GM10266 (cell line): ENCODE data around the gene MPP2.

Experiments used
- DNase-seq: peaks from one replicate; pipeline ENCODE4 v3.0.0; 2012; ENCODE audit errors: extremely low spot score
- TF ChIP-seq, protein P1 (sequence below): IDR thresholded peaks from 2 replicates; pipeline ENCODE4 v1.5.1; 2012; ENCODE audit warnings: mild to moderate bottlenecking, low read depth; ENCODE audit not compliant: control insufficient read depth, insufficient read depth; ENCODE audit errors: missing control alignments

MPP2 gene

DNA sequence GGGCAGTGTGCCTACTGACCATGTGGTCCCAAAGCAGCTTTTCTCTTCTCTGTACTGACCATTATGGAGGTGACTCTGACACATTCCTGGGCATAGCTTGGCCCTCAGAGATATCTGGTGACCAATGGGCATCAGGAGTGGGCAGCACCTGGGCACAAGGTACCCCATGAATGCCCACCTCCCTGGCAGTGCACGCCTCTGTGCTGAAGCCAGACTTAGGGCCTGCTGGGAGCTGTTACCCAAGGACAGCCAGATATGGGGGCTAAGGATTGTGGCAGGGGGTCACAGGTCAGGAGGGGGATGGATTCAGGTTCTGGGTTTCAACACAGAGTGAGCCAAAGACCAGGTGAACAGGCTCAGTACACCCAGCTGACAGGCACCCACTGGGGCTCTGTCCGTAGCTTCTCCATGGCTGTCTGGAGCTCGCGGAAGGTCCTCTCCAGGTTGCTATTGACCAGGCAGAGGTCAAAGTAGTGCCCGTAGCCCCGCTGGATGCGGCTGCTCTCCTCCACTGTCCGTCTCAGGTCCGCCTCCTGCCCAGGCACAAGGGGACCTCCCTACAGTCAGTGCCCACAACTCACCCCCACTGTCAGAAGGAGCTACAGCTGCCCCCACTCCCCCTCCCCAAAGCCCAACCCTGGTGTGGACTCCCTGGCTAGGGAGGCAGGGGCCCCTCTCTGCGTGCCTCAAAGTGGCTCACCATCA is 29.7 kb downstream of the MPP2 start:
- TF ChIP-seq, protein P1, sequence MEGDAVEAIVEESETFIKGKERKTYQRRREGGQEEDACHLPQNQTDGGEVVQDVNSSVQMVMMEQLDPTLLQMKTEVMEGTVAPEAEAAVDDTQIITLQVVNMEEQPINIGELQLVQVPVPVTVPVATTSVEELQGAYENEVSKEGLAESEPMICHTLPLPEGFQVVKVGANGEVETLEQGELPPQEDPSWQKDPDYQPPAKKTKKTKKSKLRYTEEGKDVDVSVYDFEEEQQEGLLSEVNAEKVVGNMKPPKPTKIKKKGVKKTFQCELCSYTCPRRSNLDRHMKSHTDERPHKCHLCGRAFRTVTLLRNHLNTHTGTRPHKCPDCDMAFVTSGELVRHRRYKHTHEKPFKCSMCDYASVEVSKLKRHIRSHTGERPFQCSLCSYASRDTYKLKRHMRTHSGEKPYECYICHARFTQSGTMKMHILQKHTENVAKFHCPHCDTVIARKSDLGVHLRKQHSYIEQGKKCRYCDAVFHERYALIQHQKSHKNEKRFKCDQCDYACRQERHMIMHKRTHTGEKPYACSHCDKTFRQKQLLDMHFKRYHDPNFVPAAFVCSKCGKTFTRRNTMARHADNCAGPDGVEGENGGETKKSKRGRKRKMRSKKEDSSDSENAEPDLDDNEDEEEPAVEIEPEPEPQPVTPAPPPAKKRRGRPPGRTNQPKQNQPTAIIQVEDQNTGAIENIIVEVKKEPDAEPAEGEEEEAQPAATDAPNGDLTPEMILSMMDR: no peak
- DNase-seq: no peak

DNA sequence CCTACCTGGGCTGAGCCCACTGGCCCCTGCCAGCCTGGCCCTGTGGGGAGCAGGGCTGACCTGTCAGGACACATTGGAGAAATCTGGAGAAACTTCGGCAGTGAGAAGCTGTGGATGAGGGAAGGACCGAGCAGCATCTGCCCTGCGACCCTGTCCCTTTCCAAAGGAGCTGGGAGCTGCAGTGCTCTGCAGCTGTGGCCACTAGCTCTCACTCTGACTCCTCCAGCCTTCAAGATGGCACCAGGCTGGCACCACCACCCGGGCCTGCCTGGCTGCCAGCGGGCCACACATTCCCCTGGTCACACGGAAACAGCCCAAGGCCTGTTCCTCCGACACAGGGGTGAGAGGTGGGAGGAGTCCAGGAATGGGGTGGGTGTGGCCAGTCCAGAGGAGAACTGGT is 30.3 kb downstream of the MPP2 start:
- no peak for DNase-seq

DNA sequence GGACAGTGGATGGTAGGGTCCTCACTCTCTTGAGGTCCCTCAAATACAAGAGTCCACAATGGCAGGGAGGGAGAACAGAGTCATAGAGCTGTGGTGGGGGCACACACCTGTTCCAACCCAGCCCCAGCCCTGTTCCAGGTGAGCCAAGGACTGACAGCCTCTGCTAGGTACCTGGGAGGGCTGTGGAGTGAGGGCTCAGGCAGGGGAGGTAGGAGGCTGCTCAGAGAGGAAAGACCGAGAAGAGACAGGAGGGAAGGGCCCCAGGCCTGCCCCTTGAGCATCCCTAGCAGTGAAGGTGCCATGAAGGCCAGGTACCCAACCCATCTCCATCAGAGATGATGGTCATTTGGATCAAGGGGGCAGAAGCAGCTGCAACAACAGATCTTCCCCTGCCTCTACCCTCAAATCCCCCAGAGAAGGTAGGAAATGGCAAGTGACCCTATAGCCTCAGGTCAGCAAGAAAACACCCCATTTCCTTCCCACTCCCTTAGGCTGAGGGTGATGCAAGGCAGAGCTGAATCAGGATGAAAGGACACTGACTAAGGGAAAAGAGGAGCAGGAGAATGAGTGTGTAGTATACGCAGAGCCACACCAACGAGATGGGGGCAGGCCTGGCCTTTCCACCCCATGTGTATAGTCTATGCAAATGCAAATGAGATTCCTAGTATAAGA is 31.7 kb downstream of the MPP2 start:
- TF ChIP-seq, protein P1: no peak
- no peak for DNase-seq

More for the DNA sequence above, 30.3 kb downstream of the MPP2 start:
- TF ChIP-seq, protein P1: no peak

DNA sequence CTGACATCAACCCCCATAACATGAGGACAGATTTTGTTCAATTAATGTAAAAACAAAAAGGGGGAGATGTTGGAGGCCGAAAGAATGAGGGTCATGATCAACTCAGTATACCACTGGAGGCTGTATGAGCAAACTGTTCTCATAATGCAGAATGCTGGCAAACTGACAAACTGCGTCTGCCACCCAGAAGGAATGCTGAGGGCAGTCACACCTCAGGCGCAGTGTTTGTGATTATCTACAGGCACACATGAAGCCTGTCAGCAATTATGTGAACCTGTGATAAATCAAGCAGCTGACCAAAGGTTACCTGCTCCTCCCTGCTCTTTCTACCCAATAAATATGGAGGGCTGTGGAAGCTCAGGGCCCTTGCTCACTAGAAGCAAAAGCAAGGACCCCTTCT is 33.0 kb downstream of the MPP2 start:
- no peak for DNase-seq
- TF ChIP-seq, protein P1: no peak

DNA sequence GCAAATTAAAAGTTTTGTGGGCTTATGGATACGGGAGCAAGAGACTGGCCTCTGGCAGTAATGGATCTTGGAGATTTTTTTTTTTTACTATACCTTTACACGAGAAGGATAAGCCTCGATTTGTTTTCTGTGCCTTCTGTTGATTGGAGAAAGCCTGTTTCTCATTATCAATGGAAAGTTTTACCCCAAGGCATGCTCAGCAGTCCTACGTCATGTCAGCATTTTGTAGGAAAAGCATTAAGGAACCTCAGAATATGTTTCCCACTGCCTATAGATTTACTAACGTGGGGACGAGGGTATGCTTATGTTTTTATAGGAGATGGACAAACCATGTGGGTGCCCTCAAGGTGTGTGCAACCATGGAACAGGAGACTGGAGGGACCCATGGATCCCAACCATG is 33.5 kb downstream of the MPP2 start:
- TF ChIP-seq, protein P1: no peak
- no peak for DNase-seq

DNA sequence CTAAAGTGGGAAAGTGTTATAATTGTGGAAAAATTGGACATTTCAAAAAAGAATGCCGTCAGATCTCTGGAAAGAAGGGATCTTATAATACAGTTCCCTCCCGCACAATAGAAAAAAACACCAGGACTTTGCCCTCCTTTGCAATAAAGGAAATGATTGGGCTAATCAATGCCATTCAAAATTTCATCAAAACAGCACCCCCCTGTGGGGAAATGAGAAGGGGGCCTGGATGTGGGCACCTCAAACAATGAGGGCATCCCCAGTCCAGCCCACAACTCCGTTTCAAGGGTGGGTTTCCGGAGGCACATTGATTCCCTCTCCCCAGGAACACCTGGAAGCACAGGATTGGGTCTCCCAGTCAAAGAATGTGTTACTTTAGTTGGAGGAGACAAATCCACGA is 34.2 kb downstream of the MPP2 start:
- no peak for DNase-seq
- TF ChIP-seq, protein P1: no peak
